HG02973 (cell line): ENCODE measurements around the gene SPNS2.

Experiments
- ATAC-seq: cut with Tn5 transposase; IDR thresholded peaks from one replicate; pipeline ENCODE4 v1.9.1; 2021; ENCODE audit warnings: moderate library complexity; ENCODE audit not compliant: unreplicated experiment

SPNS2 gene

DNA sequence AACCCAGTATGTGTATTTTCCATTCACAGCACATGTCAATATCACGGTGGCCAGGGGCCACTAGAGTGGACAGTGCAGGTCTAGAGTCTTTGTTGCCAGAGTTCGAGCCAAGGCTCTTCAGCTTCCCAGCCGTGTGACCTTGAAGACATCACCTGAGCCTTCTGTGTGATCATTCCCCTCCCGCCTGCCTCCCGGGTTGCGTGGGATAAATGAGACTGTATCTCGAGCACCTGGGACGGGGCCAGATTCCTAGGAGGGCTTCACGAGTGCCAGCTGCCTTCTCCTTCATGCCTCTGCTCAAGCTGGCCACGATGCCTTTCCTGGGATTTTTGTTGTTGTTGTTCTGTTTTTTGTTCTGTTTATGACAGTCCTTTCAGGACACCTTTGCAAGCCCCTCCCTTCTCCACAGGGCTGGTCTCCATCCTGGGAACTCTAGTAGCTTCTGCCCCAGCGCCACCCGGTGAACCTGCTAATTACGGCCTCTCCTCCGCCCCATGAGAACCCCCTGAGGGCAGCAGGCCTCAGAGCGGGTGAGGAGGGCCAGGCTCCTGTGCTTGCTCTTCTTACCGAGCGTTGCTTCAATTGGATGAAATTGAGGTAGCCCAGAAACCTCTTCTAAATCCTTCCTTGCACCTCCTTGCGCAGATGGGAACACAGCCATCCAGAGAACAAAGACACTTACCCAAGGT, 3.9 kb downstream of the SPNS2 start:
- no peak for ATAC-seq

DNA sequence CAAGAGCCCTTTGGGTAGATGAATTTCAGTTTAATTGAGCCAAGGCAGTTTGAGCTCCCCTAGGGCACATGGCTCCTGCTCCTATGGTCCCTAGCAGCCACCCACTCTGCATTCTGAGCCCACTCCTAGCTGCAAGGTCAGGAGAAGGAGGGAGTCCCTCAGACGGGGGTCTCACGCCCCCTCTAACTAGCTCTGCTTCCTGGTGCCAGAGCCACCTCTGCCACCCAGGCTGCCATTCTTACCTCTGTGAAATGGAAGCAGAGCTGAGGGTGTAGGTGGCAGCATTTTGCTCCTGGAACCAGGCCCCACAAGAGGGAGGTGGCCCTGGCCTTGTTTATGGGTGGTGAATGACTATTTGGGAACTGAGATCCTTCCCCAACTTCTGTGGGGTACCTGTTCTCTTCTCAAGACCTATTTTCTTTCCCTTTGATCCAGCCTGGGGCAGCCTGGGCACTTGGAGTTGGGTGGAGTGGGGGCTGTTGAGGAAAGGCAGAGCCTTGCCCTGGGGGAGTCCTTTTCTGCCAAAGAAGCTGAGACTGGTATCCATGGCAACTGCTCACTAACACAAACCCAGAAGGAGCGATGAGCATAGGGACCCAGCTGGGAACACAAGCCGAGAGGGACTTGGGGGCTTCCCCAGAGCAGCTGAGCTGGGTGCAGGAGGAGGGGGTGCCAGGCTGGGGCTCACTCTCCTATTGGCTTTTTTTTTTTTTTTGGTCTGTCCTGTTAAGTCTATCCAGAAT, 4.8 kb downstream of the SPNS2 start:
- no peak for ATAC-seq

DNA sequence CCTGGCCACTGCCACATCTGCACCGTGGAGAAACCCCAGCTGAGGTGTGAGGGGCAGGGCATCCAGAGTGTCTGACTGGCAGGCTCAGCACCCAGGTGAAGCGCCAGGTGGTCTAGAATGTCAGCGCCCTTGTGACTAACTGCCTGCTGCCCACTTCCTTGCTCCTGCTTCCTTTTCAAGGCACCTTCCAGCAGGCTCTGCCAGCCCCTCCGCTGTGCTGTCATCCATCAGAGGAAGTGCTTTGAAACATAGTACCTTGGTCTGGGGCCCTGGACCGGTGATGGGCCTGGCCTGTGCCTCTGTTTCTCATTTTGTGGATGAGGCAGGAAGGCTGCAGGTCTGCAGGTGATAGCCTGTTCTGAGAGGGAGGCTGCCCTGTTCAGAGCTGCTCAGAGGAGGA, 5.5 kb downstream of the SPNS2 start:
- ATAC-seq: no peak

DNA sequence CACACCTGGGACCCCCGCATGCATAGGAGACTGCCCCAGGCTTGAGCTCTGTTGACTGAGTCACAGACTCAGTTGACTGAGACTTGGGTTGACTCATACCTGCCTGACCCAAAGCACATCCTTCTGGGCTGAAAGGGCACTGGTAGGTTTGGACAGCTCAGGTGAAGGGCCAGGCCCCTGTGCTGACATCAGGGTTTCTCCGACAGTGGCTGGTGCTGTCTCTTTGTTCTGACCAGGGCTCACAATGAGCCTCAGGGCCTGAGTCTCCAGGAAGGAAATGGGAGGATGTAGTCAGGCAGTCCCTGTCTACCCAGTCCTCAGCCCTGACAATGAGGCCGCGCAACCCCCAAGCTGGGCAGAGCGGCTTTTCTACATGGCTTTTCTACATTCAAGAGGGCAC, 6.5 kb downstream of the SPNS2 start:
- no peak for ATAC-seq

DNA sequence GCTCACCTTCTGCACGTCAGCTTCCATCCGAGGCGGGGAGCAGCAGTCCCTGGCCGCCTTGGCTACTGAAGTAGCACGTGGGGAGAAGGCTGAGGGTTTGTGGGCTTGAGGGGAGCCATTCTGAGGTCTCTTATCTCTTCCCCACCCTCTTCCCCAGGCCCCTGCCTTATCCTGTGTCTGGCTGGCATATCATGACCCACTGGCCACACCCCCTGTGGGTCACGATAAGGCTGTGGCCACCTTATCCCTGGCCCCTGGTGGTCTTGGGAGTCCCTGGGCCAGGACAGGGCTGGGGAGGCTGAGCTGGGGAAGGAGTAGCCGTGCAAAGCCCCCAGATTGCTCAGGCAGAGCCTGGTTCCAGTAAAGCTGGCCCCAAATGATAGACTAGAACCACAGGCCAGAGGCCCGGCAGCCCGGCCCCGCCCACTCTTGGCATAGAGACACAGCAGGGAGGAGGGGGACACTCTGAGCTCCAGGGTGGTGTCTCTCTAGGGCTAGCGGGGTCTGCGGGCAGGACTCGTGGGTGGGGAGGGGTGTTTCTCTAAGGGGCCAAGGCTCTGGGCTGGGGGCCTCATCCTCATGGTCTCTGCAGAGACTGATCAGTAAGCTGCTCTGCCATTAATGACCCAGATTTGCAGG, 7.6 kb downstream of the SPNS2 start:
- no peak for ATAC-seq

DNA sequence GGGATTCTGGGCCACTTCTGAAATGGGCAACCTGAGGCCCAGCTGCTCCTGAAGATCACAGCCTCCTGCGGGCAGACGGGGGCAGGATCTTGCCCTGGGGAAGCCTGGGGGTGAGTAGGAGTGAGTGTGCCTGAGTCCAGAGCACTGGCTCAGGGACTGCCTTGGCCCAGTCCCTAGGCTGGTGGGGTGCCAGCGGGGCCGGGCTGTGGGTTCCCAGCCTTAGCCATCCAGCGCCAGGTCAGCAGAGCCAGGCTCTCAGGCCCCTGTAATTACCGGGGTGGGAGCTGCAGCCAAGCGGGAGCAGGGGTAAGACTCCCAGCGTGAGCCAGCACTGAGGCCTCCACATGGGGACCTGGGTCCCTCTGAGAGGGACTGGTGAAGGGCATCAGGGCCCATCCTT, 8.2 kb downstream of the SPNS2 start:
- no peak for ATAC-seq

DNA sequence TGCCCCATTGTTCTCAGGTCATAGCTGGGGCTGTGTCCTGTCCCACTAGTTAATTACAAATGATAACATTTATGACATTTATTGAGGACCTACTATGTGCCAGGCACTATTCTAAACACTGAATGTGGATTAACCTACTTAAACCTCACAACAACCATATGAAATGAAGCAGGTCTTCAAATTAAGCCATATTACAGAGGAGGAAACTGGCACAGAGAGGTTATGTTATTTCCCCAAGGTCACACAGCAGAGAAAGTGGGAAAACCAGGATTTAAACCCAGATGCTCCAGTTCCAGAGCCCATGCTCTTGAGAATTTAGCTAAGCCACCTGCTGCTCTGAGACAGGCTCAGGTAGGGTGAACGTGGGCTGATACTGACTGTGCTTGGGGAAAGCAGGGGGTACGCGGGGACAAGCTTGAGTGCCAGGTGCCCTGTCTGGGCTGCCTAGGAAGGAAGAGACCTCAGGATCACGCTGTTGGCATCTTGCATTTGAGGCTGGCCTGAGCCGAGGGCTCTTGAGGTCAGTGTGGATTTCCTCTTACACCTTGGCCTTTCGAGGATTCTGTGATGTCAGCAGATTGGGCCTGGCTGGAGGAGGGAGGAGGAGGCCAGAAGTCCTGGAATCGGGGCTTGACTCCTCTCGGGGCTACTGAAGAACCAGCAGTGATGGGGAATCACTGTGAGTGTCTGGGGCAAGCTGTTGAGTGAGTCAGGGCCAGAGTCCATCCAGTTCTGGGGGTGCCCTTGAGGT, 8.9 kb downstream of the SPNS2 start:
- no peak for ATAC-seq

DNA sequence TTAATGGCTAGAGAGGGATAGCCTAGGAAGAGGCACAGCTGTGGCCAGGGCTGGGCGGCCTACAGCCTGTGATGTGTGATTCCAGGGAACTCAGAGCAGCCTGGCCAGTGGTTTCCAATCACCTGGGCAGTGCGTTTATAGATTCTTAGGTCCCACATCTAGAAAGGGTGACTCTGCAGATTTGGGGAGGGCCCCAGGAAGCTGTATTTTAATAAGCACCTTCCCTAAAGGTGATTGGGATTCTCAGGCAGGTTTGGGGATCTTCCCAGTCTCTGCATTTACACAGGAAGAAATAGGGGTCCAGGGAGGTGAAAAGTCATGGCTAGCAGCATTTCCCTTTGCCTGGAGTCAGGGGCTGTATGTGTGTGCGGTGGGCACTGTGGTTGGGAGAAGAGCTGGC, 9.5 kb downstream of the SPNS2 start:
- ATAC-seq: no peak

DNA sequence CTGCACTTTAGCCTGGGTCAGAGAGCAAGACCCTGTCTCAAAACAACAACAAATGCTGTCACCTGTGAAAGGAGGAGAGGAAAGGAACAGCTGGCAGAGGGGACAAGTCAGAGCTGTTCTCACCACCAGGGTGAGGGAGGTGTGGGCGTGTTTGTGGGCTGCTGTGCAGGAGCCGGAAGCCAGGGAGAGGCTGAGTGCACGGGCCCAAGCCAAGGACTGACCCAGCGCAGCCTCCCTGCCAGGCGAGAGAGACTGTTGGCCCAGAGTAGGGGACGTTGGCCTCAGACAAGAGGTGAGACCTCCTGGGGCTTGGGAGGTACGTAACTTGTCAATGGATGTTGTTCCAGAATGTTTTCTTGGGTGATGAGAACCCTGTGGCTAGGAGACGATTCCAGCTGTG, 10.7 kb downstream of the SPNS2 start:
- no peak for ATAC-seq

DNA sequence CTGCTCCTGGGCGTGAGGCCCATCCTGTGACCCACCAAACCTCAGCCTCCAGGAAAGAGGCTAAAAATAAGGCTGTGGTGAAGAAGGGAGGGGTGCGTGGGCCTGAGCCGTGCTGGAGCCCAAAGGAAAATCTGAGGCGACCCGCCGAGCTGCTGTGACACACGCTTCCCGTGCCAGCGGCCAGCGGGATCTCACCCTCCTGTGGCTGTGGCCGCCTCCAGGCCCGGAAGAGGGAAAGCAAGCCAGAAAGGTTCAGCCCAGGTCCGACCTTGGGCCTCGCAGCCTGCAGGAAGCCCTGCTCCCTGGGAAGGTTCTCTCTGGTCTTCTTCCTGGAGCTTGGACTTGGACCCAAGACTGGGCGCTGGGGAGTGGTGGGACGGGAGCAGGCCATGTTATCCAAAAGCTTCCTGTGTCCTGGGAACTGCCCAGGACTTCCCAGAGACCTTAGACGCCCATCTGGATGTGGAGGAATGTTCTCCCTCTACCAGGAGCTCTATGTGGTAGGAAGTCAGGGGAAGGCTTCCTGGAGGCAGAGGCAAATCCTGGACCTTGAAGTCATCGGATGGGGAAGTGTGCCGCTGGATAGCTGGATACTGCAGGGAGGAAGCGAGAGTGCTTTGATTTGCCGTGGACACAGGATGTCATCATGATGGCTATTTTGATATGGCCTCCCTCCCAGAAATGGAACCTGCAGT, 11.4 kb downstream of the SPNS2 start:
- ATAC-seq: no peak

DNA sequence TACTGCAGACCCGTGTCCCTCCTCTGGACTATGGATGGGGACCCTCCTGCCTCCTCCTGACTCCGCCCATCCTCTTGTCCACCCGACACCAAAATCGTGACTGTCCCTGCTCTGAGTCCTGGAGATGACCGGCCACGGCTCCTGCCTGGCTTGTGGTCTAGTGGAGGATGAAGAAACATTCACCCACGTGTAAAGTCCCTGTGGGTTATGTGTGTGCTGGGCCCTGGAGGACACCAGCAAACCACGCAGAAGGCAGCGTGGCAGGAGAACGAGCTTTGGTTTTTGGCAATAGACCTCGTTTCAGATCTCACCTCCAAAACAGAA, 11.9 kb downstream of the SPNS2 start:
- no peak for ATAC-seq

DNA sequence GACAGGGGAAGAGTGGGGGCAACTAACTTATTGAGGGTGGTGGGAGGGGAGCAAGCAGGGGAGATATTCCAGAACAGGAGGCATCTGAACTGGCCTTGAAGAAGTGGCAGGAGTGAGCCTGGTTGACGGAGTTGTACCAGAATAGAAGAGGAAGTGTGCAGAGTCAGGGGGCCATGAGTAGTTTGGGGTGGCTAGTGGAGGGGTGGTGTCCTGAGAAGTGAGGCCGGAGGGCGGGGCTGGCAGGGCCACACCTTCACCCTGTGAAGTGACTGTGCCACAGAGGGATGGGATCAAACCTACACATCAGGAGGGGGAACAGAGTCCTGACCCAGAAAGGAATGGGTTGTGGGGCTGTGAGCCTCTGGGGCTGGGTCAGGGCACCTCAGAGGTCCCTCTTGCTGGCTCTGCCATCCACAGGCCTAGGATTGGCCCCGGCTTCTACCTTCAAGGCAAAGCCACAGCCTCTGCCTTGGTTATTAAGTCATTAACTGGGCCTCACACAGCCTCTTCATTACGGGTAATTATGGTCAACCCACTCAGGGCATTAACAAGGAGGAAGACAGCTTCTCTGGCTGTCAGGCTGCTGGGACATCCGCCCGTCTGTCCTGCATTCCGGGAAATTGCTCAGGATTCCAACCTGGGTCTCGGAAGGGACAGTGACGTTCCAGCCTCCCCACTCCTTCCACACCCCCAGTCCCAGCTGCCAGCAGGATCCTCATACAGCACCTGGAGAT, 12.7 kb downstream of the SPNS2 start:
- no peak for ATAC-seq

DNA sequence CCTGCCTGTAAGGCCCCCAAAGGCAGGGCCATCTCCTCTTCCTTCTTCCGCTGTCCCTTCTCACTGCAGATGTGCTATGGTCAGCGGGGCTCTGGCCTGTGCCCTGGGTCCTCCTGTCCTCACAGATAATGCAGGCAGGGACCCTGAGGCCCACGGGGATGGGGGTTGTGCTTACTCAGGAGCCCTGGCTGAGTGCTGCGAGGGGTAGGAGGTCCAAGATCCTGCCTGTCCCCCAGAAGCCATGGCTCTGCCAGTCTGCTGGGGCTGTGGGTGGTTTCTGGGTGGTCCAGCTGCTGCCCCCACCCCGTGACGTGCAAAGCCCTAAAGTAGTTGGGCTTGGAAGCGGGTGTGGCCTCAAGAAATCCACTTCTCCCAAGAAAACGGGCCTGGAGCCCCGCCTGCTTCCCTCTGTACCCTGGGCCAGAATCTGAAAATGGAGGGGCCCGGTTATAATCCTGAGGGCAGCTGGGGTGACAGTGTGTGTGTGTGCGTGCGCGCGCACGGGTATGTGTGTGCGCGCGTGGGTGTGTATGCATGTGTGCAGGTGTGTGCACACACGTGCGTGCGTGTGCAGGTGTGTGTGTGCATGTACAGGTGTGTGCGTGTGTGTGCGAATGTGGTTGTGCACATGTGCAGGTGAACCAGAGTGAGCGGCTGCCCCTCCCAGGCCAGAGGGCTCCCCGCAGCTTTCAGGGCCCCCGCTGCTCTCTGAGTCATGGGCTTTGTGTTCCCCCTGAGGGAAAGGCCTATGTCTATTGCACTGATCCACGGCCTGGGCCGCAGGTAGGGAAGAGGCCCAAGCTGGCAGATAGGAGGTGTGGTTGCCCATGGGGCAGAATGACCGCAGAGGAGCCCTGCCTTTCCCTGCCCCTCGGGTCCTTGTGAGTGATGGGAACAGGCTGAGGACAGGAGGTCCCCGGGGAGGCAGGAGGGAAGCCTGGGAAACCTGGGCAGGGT, 13.8 kb downstream of the SPNS2 start:
- no peak for ATAC-seq

DNA sequence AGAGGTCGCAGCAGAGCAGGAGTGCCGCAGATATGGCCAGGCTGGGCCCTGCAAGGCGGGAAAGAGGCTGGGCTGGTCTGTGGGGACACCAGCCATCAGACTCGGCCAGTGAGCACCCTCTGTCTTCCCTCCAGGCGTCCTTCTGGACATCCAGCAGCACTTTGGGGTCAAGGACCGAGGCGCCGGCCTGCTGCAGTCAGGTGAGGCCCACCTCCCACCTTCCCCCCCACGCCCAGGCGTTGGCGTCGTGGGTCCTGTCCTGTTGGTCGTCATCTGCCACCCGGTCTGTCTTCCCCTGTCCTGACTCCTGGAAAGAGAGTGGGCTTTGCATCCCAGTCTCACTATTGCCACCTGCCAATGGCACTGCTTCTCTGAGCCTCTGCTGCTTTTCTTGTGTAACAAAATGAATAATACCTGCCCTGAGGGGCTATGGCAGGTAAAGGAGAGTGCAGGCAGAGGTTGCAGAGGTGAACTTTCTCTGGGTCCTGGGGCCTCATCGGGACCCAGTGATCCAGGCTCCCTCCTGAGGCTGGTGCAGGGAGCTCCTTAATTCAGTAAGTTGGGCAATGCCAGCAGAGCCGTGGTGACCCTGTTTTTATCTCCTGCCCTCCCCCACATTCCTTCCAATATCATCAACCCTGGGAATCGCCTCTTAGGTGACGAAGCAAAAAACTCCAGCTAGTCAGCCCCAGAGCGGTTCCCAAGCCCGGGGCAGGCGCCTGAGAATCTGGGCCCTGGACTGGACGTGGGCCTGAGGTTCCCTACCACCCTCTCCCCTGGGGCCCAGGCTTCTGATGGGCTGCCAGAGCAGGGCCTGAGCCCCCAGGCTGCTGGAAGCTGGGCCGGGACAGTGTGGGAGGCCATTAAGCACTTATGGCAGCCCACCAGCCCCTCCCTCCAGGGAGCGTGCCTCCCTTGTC, 14.7 kb downstream of the SPNS2 start:
- no peak for ATAC-seq

DNA sequence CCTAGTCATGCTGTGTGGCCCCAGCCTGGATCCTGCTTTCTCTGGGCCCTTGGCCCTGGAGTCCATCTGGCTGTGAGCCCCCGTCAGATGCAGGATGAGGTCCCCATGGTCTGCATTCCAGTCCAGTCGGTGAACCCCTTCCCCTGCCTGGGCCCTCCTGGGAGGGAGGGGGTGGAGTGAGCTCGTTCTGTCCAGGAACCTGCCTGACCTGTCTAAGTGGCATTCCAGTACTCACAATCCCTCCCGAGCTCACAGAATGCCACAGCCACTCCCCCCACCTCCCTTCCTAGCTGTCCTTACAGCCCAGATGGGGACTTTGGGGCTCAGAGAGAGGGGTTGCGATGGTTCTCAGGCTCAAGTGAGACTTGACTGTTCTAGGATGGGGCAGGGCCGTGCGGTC, 15.5 kb downstream of the SPNS2 start:
- no peak for ATAC-seq

DNA sequence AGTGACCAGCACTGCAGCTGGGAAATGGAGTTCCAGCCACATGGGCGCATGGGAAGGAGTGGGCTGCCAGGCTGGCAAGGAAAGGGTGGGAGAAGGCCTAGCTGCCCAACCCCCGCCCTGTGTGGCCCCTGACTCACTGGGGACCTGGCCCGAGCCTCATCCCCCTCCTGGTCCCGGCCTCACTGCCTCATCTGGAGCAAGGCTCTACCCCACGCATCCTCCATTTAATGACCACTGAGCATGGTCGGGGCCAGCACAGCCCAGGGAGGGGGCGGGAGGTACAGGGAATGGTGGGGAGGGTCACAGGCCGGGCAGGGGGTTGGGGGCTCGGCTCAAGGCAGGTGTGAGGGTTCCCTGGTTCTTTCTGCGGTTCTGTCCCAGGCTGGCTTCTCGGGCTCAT, 16.1 kb downstream of the SPNS2 start:
- no peak for ATAC-seq

DNA sequence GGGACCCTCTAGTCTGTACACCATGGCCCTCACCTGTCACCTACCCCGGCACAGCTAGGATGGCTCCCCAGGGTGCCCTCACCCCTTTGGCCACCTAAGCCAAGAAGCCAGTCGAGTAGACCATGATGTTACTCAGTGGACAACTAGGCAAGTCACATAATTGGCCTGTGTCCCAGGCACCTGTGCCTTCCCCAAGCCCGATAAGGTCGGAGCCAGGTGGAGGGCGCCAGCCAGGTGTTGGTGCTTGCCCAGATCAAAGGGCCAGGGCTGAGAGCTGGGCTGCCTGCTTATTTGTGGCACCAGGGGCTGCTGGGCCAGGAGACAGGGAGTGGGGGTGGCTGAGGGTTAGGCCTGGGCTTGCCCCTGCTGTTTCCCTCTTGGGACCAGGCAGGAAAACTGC, 16.8 kb downstream of the SPNS2 start:
- no peak for ATAC-seq

DNA sequence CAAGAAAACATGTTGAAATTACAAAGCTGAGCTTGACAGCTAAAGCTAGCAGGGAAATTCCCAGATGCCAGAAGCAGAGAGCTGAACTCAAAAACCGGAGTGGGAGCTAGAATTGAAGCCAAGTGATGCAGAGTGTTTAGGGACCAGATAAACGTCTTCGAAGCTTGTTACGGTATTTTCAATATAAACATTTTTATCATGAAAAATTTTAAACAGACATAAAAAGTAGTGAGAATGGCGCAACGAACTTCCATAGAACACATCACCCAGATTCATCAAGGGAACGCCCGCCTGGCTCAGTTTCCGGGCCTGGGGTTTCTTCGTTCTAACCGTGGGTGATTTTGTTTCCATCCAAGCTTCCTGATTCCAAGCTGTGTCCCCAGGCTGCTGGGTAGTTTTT, 18.1 kb downstream of the SPNS2 start:
- ATAC-seq: no peak
